ENCODE data around the gene PNMT.

DNA sequence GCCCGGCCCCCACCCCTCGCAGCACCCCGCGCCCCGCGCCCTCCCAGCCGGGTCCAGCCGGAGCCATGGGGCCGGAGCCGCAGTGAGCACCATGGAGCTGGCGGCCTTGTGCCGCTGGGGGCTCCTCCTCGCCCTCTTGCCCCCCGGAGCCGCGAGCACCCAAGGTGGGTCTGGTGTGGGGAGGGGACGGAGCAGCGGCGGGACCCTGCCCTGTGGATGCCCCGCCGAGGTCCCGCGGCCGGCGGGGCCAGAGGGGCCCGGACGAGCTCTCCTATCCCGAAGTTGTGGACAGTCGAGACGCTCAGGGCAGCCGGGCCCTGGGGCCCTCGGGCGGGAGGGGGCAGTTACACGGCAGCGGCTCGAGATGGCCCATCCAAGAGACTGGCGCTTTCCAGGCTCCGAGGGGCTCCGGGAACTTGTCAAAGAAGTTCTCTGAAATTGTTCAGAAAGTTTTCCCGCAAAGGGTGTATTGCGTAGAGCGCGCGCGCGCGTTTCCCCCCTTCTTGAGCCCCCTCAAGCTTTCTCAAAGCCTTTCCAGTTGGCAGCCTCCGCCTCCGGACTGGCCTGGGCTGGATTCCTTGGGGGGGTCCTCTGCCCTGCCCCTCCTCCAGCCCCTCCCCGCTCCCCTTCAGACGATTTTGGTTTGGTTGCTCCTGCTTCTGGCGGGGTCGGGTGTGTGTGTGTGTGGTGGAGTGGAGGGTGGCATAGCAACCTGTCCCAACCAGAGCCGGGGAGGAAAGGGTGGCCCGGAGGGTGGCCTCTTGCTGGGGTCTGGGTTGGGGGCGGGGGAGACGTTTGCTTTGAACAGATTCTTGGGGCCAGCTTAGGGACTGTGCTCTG lies 32.1 kb downstream of the PNMT start:
- TF ChIP-seq, protein P1, sequence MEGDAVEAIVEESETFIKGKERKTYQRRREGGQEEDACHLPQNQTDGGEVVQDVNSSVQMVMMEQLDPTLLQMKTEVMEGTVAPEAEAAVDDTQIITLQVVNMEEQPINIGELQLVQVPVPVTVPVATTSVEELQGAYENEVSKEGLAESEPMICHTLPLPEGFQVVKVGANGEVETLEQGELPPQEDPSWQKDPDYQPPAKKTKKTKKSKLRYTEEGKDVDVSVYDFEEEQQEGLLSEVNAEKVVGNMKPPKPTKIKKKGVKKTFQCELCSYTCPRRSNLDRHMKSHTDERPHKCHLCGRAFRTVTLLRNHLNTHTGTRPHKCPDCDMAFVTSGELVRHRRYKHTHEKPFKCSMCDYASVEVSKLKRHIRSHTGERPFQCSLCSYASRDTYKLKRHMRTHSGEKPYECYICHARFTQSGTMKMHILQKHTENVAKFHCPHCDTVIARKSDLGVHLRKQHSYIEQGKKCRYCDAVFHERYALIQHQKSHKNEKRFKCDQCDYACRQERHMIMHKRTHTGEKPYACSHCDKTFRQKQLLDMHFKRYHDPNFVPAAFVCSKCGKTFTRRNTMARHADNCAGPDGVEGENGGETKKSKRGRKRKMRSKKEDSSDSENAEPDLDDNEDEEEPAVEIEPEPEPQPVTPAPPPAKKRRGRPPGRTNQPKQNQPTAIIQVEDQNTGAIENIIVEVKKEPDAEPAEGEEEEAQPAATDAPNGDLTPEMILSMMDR (IDR thresholded peaks at IDR 0.05): no peak
- TF ChIP-seq EP300 (IDR thresholded peaks at IDR 0.05) (no peak), POLR2AphosphoS5 (IDR thresholded peaks at IDR 0.05) (no peak)
